Karpas-422 (cell line): ENCODE data around the gene CFH. TPM values are rescaled to one million over a fixed set of nuclear protein-coding genes. Genes with fewer than 3 reads are reported as not detected.

Experiments
- DNase-seq: peaks from one replicate; pipeline ENCODE4 v3.0.0-alpha.2; 2015
- H2AFZ ChIP-seq: fragments of 200-600 bp; sonication (generic); 2 replicates; pipeline ENCODE4 v1.6.1; 2014; ENCODE audit warnings: antibody characterized with exemption, low read length, mixed read lengths
- H3K27ac ChIP-seq: fragments of 200-600 bp; sonication (generic); 2 replicates; pipeline ENCODE4 v1.5.1; 2014; ENCODE audit warnings: mild to moderate bottlenecking, low read length, moderate library complexity
- H3K27me3 ChIP-seq: fragments of 200-600 bp; sonication (generic); 2 replicates; pipeline ENCODE4 v1.6.1; 2014; ENCODE audit warnings: low read length, mixed read lengths
- H3K36me3 ChIP-seq: fragments of 200-600 bp; sonication (generic); 2 replicates; pipeline ENCODE4 v1.6.1; 2014; ENCODE audit warnings: low read length, mixed read lengths; ENCODE audit not compliant: insufficient read depth
- H3K4me1 ChIP-seq: fragments of 200-600 bp; sonication (generic); 2 replicates; pipeline ENCODE4 v1.6.1; 2014; ENCODE audit warnings: mild to moderate bottlenecking, low read length, mixed read lengths
- H3K4me2 ChIP-seq: fragments of 200-600 bp; sonication (generic); 2 replicates; pipeline ENCODE4 v1.6.1; 2014; ENCODE audit warnings: low read length, low read depth, mild to moderate bottlenecking; ENCODE audit not compliant: poor library complexity, severe bottlenecking
- H3K4me3 ChIP-seq: fragments of 200-600 bp; sonication (generic); 2 replicates; pipeline ENCODE4 v1.5.1; 2014; ENCODE audit warnings: mild to moderate bottlenecking, antibody characterized with exemption, low read length, mixed read lengths
- H3K79me2 ChIP-seq: fragments of 200-600 bp; sonication (generic); 2 replicates; pipeline ENCODE4 v1.6.1; 2014; ENCODE audit warnings: mild to moderate bottlenecking, low read length, mixed read lengths
- H3K9ac ChIP-seq: fragments of 200-600 bp; sonication (generic); 2 replicates; pipeline ENCODE4 v1.6.0; 2014; ENCODE audit warnings: low read length
- H3K9me2 ChIP-seq: fragments of 200-600 bp; sonication (generic), shearing (Covaris generic); replicated peaks from 2 replicates; pipeline ENCODE4 v1.6.0; 2014; ENCODE audit warnings: mild to moderate bottlenecking, low read length, moderate library complexity; ENCODE audit not compliant: insufficient read depth
- H3K9me3 ChIP-seq: fragments of 300-700, 200-600 bp; sonication (generic); 2 replicates; pipeline ENCODE4 v1.6.1; 2014; ENCODE audit warnings: low read length, mixed read lengths
- H4K20me1 ChIP-seq: fragments of 200-600 bp; sonication (generic); 2 replicates; pipeline ENCODE4 v1.6.1; 2014; ENCODE audit warnings: mild to moderate bottlenecking, antibody characterized with exemption, low read length, low read depth; ENCODE audit not compliant: insufficient read depth
- total RNA-seq: library from RNA; depleted of rRNA; stranded (reverse); fragments of >200 nt; shearing (Covaris generic); gene quantifications from 2 replicates; pipeline ENCODE4 v1.2.3, GENCODE V29; 2014; ENCODE audit warnings: low replicate concordance

CFH gene
- total RNA-seq, 1 experiment from 2014 or later, result not detected

- Histone ChIP-seq H2AFZ (no peak overlapping the region), H3K9me3 (no peaks in the 10 kb centered on the region), H3K9me2 (no peaks in the 10 kb centered on the region), H3K4me2 (no peak overlapping the region), H3K36me3 (no peaks in the 10 kb centered on the region), H3K79me2 (no peaks in the 10 kb centered on the region), H3K27ac (no peak overlapping the region), H3K4me1 (no peaks in the 10 kb centered on the region), H4K20me1 (no peaks in the 10 kb centered on the region), H3K4me3 (no peak overlapping the region), H3K9ac (no peak overlapping the region), H3K27me3 (no peaks in the 10 kb centered on the region)
- DNase-seq, result no peak
Observed at GRCh38 chr1:196674908-196675307, 23.1 kb downstream of the CFH start.

GRCh38 chr1:196677781-196678509 is 26.1 kb downstream of the CFH start:
- Histone ChIP-seq H3K27ac (no peak overlapping the region), H3K36me3 (no peaks in the 10 kb centered on the region), H3K9ac (no peak overlapping the region), H3K27me3 (no peaks in the 10 kb centered on the region), H3K79me2 (no peaks in the 10 kb centered on the region), H2AFZ (no peak overlapping the region), H3K9me2 (no peaks in the 10 kb centered on the region), H3K9me3 (no peaks in the 10 kb centered on the region), H3K4me1 (no peaks in the 10 kb centered on the region), H3K4me2 (no peak overlapping the region), H4K20me1 (no peaks in the 10 kb centered on the region), H3K4me3 (no peak overlapping the region)
- DNase-seq, result no peak

- Histone ChIP-seq H3K27ac (no peak overlapping the region), H3K4me2 (no peak overlapping the region), H3K4me1 (no peaks in the 10 kb centered on the region), H3K9me2 (no peaks in the 10 kb centered on the region), H3K36me3 (no peaks in the 10 kb centered on the region), H4K20me1 (no peaks in the 10 kb centered on the region), H2AFZ (no peak overlapping the region), H3K4me3 (no peak overlapping the region), H3K79me2 (no peaks in the 10 kb centered on the region), H3K9ac (no peak overlapping the region), H3K9me3 (no peaks in the 10 kb centered on the region), H3K27me3 (no peaks in the 10 kb centered on the region)
- no peak for DNase-seq
Observed at GRCh38 chr1:196678510-196678884, 26.7 kb downstream of the CFH start.

GRCh38 chr1:196680107-196680506 is 28.3 kb downstream of the CFH start:
- no peaks in the 10 kb centered on the region for H3K27me3 ChIP-seq
- H3K4me2 ChIP-seq, result no peak overlapping the region
- H3K79me2 ChIP-seq, result no peaks in the 10 kb centered on the region
- no peaks in the 10 kb centered on the region for H3K9me2 ChIP-seq
- H3K4me3 ChIP-seq, result no peak overlapping the region
- no peak for DNase-seq
- H3K9me3 ChIP-seq, result no peaks in the 10 kb centered on the region
- no peak overlapping the region for H3K9ac ChIP-seq
- no peaks in the 10 kb centered on the region for H4K20me1 ChIP-seq
- H3K27ac ChIP-seq, result no peak overlapping the region
- H2AFZ ChIP-seq, result no peak overlapping the region
- H3K36me3 ChIP-seq, result no peaks in the 10 kb centered on the region
- no peaks in the 10 kb centered on the region for H3K4me1 ChIP-seq

- Histone ChIP-seq H3K9me3 (no peaks in the 10 kb centered on the region), H3K9me2 (no peaks in the 10 kb centered on the region)
Observed at GRCh38 chr1:196684476-196684875, 32.6 kb downstream of the CFH start.

GRCh38 chr1:196685506-196685905 is 33.7 kb downstream of the CFH start:
- Histone ChIP-seq H3K4me3 (no peak overlapping the region), H3K27me3 (no peaks in the 10 kb centered on the region), H3K4me2 (no peak overlapping the region), H3K4me1 (no peaks in the 10 kb centered on the region), H3K27ac (no peak overlapping the region), H3K9me2 (no peaks in the 10 kb centered on the region), H3K36me3 (no peaks in the 10 kb centered on the region), H4K20me1 (no peaks in the 10 kb centered on the region), H3K79me2 (no peaks in the 10 kb centered on the region), H2AFZ (no peak overlapping the region), H3K9ac (no peak overlapping the region), H3K9me3 (no peaks in the 10 kb centered on the region)
- DNase-seq, result no peak

More at GRCh38 chr1:196684476-196684875, 32.6 kb downstream of the CFH start:
- Histone ChIP-seq H3K79me2 (no peaks in the 10 kb centered on the region), H3K36me3 (no peaks in the 10 kb centered on the region), H3K27ac (no peak overlapping the region), H4K20me1 (no peaks in the 10 kb centered on the region), H3K9ac (no peak overlapping the region), H3K4me1 (no peaks in the 10 kb centered on the region), H2AFZ (no peak overlapping the region), H3K27me3 (no peaks in the 10 kb centered on the region), H3K4me3 (no peak overlapping the region), H3K4me2 (no peak overlapping the region)
- no peak for DNase-seq

- H3K9me3 ChIP-seq, result no peaks in the 10 kb centered on the region
- no peak overlapping the region for H2AFZ ChIP-seq
- no peak for DNase-seq
- H3K4me1 ChIP-seq, result no peaks in the 10 kb centered on the region
- H3K27me3 ChIP-seq, result no peaks in the 10 kb centered on the region
- no peak overlapping the region for H3K4me2 ChIP-seq
- no peak overlapping the region for H3K4me3 ChIP-seq
- no peaks in the 10 kb centered on the region for H3K9me2 ChIP-seq
- H3K9ac ChIP-seq, result no peak overlapping the region
- H3K27ac ChIP-seq, result no peak overlapping the region
- H3K36me3 ChIP-seq, result no peaks in the 10 kb centered on the region
- H4K20me1 ChIP-seq, result no peaks in the 10 kb centered on the region
- no peaks in the 10 kb centered on the region for H3K79me2 ChIP-seq
Observed at GRCh38 chr1:196689001-196689400, 37.2 kb downstream of the CFH start.

- H3K4me1 ChIP-seq, result no peaks in the 10 kb centered on the region
- no peaks in the 10 kb centered on the region for H3K9me3 ChIP-seq
- no peak overlapping the region for H2AFZ ChIP-seq
- no peak for DNase-seq
- no peaks in the 10 kb centered on the region for H3K79me2 ChIP-seq
- no peak overlapping the region for H3K9ac ChIP-seq
- no peaks in the 10 kb centered on the region for H3K36me3 ChIP-seq
- H4K20me1 ChIP-seq, result no peaks in the 10 kb centered on the region
- H3K27me3 ChIP-seq, result no peaks in the 10 kb centered on the region
- H3K27ac ChIP-seq, result no peak overlapping the region
- H3K9me2 ChIP-seq, result no peaks in the 10 kb centered on the region
- no peak overlapping the region for H3K4me3 ChIP-seq
- H3K4me2 ChIP-seq, result no peak overlapping the region
Observed at GRCh38 chr1:196690582-196690981, 38.7 kb downstream of the CFH start.
